Body of pancreas (tissue), 4 donors: Measurements from ENCODE around the gene BOLA3.

Experiments used
- CTCF ChIP-seq, 7 experiments: fragments of 450-650 bp in 4 of 7; fragments of 200-600 bp in 3 of 7; sonication (generic) in 3 of 7; IDR thresholded peaks; one replicate each; pipeline ENCODE4 v1.5.1; 2016 to 2019; ENCODE audit warnings: antibody characterized with exemption in 7 of 7
- POLR2A ChIP-seq, 3 donors: fragments of 450-650 bp; IDR thresholded peaks; one replicate each; pipeline ENCODE4 v1.6.1; 2016; ENCODE audit warnings: antibody characterized with exemption in 3 of 3, mild to moderate bottlenecking in 2 of 3

- no peak for TF ChIP-seq CTCF (IDR thresholded peaks at IDR 0.05)
- no peak for TF ChIP-seq POLR2A (IDR thresholded peaks at IDR 0.05)
Measured at GRCh38 chr2:74164761-74165160, 17.0 kb upstream of the BOLA3 start.
